GM18519 (cell line): ENCODE data around the gene DHRS2.
A peak's percentile ranks its signal among the peaks of the same experiment; 100 is the strongest.
"Not testable (repeated sequence)": the region's sequence is repeated elsewhere in the genome, so short reads cannot be mapped to it uniquely, and the experiment has no call there.

ENCODE experiments used
- ATAC-seq: cut with Tn5 transposase; IDR thresholded peaks from one replicate; pipeline ENCODE4 v1.9.1; 2021; ENCODE audit warnings: mild to moderate bottlenecking, moderate library complexity; ENCODE audit not compliant: unreplicated experiment, low FRiP score

Gene DHRS2

DNA sequence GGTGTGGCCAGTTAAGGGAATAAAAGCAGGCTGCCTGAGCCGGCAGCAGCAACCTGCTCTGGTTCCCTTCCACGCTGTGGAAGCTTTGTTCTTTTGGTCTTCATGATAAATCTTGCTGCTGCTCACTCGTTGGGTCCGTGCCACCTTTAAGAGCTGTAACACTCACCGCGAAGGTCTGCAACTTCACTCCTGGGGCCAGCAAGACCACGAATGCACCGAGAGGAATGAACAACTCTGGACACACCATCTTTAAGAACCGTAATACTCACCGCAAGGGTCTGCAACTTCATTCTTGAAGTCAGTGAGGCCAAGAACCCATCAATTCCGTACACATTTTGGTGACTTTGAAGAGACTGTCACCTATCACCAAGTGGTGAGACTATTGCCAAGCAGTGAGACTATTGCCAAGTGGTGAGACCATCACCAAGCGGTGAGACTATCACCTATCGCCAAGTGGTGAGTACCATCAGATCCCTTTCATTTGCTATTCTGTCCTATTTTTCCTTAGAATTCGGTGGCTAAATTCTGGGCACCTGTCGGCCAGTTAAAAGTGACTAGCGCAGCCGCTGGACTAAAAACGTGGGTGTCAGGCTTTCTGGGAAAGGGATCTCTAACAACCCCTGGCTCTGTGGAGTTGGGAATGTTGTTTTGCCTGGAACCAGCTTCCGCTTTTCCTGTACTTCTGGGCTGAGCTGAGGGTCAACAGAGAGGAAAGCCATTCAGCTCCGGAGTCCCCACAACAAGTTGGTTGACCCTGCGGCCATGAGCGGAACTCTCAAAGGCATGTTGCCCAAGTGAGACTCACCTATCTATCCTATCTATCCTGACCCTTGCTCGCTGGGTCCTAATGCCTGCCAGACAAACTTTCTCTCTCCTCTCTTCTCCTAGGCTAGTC lies at the start of gene DHRS2:
Gene DHRS2, plus strand, starts transcription at position 48 of the 895 bp plus-strand sequence. CDS start 2,501 bp downstream, outside the sequence.
- ATAC-seq, result no peak

DNA sequence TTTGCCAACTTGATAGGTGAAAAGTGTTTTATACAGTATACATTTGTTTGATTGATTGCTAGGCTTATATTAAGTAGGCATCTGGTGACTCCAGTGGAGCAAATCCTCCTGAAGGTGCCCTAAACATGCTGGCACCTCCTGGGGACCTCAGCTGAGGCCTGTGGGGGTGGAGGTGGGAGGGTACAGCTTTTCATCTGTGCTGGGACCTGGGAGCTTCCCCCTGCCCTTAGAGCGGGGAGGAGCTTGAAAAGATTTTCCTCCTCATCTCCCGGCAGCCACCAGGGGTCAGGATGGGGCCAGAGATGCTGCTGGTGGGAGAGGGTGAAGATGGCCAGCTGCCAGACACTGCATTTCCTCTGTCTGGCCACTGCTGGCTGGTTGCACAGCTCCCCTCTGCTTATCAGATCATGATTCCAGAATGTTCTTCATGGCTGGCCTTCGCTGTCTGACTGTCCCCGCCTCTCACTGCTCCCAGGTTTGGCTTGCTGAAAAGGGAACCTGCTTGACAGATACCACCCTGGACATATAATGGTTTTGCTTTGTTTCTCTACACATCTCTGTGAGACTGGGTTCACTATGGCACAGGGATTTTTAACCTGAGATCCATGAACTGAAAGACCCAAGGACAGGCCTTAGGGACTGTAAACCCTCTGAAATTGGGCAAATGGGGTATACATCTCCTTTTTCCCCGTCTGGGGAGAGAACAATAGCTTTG lies 47.1 kb upstream of the DHRS2 start:
- ATAC-seq, result peak; percentile 83

DNA sequence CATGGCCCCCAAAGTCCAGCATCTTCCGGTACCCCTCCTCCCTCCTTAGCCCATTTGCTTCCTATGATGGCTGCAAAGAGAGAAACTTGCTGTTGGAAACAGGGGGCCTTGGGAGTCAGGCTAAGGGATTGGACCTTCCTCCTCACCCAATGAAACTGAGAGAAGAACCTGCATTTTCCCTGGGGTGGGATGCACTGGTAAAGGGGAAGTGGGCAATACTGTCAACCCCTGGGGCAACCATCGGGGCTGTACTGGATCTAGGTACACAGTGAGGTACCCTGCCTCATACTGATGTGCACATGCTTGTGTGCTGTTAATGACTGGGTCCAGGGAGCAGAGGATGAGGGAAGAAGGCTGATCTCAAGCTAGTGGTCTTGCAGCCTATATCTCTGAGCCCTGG lies 46.6 kb upstream of the DHRS2 start:
- no peak for ATAC-seq

- ATAC-seq, result no peak
Observed at GRCh38 chr14:23590198-23590597, 46.0 kb upstream of the DHRS2 start.

DNA sequence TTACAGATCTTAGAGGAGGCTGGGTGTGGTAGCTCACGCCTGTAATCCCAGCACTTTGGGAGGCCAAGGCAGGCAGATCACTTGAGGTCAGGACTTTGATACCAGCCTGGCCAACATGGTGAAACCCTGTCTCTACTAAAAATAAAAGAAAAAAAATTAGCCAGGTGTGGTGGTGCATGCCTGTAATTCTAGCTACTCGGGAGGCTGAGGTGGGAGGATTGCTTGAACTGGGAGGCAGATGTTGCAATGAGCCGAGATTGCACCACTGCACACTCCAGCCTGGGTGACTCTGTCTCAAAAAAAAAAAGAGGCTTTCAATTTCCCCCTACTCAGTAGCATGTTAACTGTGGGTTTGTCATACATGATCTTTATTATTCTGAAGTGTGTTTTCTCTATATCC lies 42.0 kb upstream of the DHRS2 start:
- ATAC-seq, result not testable (repeated sequence)

- ATAC-seq, result no peak
Observed at GRCh38 chr14:23600322-23600707, 35.8 kb upstream of the DHRS2 start.

GRCh38 chr14:23600806-23601205 lies 35.4 kb upstream of the DHRS2 start:
- no peak for ATAC-seq

GRCh38 chr14:23601424-23601823 lies 34.7 kb upstream of the DHRS2 start:
- no peak for ATAC-seq

GRCh38 chr14:23601845-23602180 lies 34.4 kb upstream of the DHRS2 start:
- no peak for ATAC-seq

- no peak for ATAC-seq
Observed at GRCh38 chr14:23602181-23603095, 33.7 kb upstream of the DHRS2 start.

GRCh38 chr14:23603103-23603502 lies 33.1 kb upstream of the DHRS2 start:
- no peak for ATAC-seq

DNA sequence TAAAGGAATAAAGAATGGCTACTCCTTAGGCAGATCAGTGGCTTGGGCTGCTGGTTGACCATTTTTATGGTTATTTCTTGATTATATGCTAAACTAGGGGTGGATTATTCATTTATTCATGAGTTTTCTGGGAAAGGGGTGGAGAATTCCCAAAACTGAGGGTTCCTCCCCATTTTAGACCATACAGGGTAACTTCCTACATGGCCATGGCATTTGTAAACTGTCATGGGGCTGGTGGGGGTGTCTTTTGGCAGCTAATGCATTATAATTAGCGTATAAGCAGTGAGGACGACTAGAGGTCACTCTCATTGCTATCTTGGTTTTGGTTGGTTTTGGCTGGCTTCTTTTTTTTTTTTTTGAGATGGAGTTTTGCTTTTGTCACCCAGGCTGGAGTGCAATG lies 32.0 kb upstream of the DHRS2 start:
- ATAC-seq, result no peak

GRCh38 chr14:23604675-23605170 lies 31.4 kb upstream of the DHRS2 start:
- no peak for ATAC-seq

DNA sequence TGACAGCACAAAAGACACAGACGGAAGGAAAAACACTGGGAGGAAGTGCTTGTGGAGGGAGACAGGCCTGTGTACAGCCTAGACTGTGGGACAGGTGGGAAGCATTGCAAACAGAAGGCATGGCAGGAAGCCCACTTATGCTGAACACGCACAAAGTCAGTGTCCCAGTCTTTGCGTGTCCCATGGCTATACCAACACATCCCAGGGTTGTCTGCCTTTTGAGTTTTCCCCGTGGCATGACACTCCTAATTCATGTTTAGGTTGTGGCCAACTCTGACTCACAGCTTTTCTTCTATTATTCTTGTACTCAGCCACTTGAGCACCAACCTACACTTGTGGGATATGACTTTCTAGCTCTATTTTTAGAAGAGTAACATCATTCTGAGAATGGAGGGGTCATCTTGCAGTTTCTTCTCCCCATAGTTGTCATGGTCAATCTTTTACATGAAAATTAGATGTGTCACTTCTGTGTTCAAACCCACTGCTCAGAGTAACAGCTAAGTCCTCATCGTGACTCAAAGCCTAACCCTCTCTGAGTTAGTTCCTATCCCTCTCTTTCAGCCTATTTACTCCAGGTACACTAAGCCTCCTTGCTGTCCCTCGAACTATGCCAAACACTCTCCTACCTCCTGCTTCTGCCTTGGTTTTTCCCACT lies 30.1 kb upstream of the DHRS2 start:
- ATAC-seq, result peak; percentile 84

DNA sequence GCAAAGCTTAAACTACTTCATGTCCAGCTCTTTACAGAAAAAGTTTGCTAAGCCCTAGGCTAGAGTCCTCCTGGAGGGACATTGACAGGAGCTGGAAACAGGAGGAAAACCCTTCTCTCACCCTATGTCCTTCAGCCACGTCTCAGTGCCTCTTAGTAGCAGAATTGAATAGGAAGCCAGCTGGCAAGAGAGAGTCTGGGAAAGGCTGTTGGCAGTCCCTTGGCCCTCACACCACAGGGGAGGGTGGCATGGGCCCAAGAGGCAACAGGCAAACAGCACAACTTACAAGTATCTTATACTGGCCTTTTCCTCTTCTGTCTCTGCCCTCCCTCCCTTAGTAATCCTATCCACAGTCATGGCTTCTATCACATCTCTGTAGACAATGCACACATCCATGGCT lies 27.7 kb upstream of the DHRS2 start:
- ATAC-seq, result no peak

DNA sequence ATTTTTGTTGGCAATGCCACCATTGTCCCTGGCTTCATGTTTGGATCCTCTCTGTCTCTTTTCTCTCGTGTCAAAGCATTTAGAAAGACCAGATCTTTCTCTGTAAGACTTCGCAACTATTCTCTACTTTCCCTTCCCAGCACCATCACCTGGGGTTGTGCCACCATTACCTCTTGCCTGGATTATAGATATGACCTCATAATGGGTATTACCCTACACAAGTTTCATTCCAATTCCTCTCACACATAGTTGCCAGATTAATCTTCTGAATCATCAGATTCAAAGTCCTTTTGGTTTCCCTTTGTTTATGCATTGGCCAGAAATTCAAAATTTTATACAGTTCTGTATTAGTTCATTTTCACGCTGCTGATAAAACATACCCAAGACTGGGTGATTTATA lies 27.2 kb upstream of the DHRS2 start:
- no peak for ATAC-seq

DNA sequence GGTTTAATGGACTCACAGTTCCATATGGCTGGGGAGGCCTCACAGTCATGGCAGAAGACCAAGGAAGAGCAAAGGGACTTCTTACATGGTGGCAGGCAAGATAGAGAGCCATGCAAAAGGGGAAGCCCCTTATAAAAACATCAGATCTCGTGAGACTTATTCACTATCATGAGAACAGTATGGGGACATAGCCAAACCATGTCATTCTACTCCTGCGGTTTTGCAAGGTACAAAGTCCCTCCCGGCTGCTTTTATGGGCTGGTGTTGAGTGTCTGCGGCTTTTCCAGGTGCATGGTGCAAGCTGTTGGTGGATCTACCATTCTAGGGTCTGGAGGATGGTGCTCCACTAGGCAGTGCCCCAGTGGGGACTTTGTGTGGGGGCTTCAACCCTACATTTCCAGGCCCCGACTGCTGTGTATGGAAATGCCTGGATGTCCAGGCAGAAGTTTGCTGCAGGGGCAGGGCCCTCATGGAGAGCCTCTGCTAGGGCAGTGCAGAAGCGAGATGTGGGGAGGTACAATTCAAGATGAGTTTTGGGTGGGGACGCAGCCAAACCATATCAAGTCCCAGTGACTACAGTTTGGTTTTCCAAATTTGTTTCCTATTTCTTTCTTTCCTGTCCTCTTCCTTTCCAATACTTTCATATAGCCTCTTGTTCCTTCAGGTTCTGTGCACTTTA lies 26.6 kb upstream of the DHRS2 start:
- ATAC-seq, result not testable (repeated sequence)

- ATAC-seq, result no peak
Observed at GRCh38 chr14:23610090-23610814, 25.9 kb upstream of the DHRS2 start.

- no peak for ATAC-seq
Observed at GRCh38 chr14:23610815-23611289, 25.3 kb upstream of the DHRS2 start.
